GM12878 (cell line): ENCODE measurements around the gene SHROOM2.

Experiments used
- CTCF ChIP-seq, 3 experiments: IDR thresholded peaks in 2 of 3; conservative IDR thresholded peaks in 1 of 3; 2 replicates each; pipeline ENCODE4 v1.5.1; 2011; ENCODE audit warnings: low read depth in 3 of 3, low read length in 3 of 3, mild to moderate bottlenecking in 3 of 3, control low read depth in 2 of 3, moderate library complexity in 2 of 3, inconsistent platforms in 1 of 3, mixed read lengths in 1 of 3; ENCODE audit not compliant: control insufficient read depth in 2 of 3, insufficient read depth in 1 of 3; ENCODE audit errors: extremely low read depth in 1 of 3
- EP300 ChIP-seq, 2 experiments: fragments of 150-350 bp in 1 of 2; IDR thresholded peaks; 2 replicates each; pipeline ENCODE4 v1.6.1; 2011 to 2012; ENCODE audit warnings: low read depth in 2 of 2, low read length in 2 of 2, borderline replicate concordance in 1 of 2, improper control_type of control experiment in 1 of 2, inconsistent platforms in 1 of 2; ENCODE audit not compliant: control insufficient read depth in 1 of 2
- EZH2 ChIP-seq: IDR thresholded peaks from 2 replicates; pipeline ENCODE4 v1.6.1; 2012; ENCODE audit warnings: low read depth, mild to moderate bottlenecking, control low read depth, inconsistent platforms, low read length, borderline replicate concordance; ENCODE audit not compliant: control insufficient read depth
- NFYB ChIP-seq: IDR thresholded peaks from 2 replicates; pipeline ENCODE4 v1.6.1; 2011; ENCODE audit warnings: low read depth, mild to moderate bottlenecking, low read length, improper control_type of control experiment, moderate library complexity; ENCODE audit not compliant: insufficient read depth
- NKRF ChIP-seq: fragments of 450-650 bp; conservative IDR thresholded peaks from 2 replicates; pipeline ENCODE4 v1.6.1; 2017; ENCODE audit warnings: mild to moderate bottlenecking, moderate library complexity
- POLR2AphosphoS2 ChIP-seq: IDR thresholded peaks from 2 replicates; pipeline ENCODE4 v1.6.1; 2011; ENCODE audit warnings: low read depth, mild to moderate bottlenecking, low read length, improper control_type of control experiment, moderate library complexity
- RB1 ChIP-seq: fragments of 450-650 bp; formaldehyde crosslinking; IDR thresholded peaks from 2 replicates; pipeline ENCODE4 v1.6.1; 2017; ENCODE audit warnings: mild to moderate bottlenecking, borderline replicate concordance
- ZNF274 ChIP-seq: IDR thresholded peaks from one replicate; pipeline ENCODE4 v1.8.0; 2011; ENCODE audit not compliant: insufficient read length, insufficient read depth
- TF ChIP-seq, protein P1 (sequence below): fragments of 150-350 bp; IDR thresholded peaks from 2 replicates; pipeline ENCODE4 v1.6.1; 2016; ENCODE audit warnings: low read depth, low read length

DNA sequence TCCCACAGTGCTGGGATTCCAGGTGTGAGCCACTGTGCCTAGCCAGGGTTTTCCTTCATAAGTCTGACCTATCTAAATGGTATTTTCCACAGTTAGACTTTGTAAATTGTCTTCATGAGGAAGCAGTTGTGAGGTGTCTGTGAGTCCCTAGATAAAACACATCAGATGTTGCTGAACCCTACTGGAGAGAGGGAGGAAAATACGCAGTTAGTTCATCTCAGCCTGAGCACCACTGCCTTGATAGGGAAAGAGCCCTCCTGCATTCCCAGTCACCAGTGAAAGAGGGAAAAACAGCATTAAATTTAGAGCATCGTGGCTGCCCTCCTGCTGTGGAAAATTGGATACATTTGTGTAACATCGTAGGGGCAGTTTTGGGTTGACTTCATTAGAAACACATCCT, 149.2 kb downstream of the SHROOM2 start:
- TF ChIP-seq EP300 (IDR thresholded peaks at IDR 0.05; ENCODE audit: borderline replicate concordance in 1 of 2, control insufficient read depth in 1 of 2, low read depth in 2 of 2, low read length in 2 of 2), result no peak
- TF ChIP-seq POLR2AphosphoS2, result no peak
- no peak for TF ChIP-seq NKRF
- no peak for TF ChIP-seq RB1
- no peak for TF ChIP-seq NFYB
- TF ChIP-seq EZH2, result no peak
- no peak for TF ChIP-seq CTCF (IDR thresholded peaks at IDR 0.05 in 2 of 3, conservative IDR thresholded peaks at IDR 0.05 in 1 of 3; ENCODE audit: control insufficient read depth in 2 of 3, extremely low read depth in 1 of 3, insufficient read depth in 1 of 3, low read depth in 3 of 3, low read length in 3 of 3)
- TF ChIP-seq, protein P1, sequence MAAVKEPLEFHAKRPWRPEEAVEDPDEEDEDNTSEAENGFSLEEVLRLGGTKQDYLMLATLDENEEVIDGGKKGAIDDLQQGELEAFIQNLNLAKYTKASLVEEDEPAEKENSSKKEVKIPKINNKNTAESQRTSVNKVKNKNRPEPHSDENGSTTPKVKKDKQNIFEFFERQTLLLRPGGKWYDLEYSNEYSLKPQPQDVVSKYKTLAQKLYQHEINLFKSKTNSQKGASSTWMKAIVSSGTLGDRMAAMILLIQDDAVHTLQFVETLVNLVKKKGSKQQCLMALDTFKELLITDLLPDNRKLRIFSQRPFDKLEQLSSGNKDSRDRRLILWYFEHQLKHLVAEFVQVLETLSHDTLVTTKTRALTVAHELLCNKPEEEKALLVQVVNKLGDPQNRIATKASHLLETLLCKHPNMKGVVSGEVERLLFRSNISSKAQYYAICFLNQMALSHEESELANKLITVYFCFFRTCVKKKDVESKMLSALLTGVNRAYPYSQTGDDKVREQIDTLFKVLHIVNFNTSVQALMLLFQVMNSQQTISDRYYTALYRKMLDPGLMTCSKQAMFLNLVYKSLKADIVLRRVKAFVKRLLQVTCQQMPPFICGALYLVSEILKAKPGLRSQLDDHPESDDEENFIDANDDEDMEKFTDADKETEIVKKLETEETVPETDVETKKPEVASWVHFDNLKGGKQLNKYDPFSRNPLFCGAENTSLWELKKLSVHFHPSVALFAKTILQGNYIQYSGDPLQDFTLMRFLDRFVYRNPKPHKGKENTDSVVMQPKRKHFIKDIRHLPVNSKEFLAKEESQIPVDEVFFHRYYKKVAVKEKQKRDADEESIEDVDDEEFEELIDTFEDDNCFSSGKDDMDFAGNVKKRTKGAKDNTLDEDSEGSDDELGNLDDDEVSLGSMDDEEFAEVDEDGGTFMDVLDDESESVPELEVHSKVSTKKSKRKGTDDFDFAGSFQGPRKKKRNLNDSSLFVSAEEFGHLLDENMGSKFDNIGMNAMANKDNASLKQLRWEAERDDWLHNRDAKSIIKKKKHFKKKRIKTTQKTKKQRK, result no peak
- TF ChIP-seq ZNF274, result no peak
